GM19463 (cell line): Measurements from ENCODE around the gene PBX1.
"Not testable (repeated sequence)": the region's sequence is repeated elsewhere in the genome, so short reads cannot be mapped to it uniquely, and the experiment has no call there.

Source experiments
- ATAC-seq: cut with Tn5 transposase; IDR thresholded peaks from one replicate; pipeline ENCODE4 v1.9.1; 2021; ENCODE audit warnings: mild to moderate bottlenecking, moderate library complexity; ENCODE audit not compliant: unreplicated experiment

PBX1 gene

DNA sequence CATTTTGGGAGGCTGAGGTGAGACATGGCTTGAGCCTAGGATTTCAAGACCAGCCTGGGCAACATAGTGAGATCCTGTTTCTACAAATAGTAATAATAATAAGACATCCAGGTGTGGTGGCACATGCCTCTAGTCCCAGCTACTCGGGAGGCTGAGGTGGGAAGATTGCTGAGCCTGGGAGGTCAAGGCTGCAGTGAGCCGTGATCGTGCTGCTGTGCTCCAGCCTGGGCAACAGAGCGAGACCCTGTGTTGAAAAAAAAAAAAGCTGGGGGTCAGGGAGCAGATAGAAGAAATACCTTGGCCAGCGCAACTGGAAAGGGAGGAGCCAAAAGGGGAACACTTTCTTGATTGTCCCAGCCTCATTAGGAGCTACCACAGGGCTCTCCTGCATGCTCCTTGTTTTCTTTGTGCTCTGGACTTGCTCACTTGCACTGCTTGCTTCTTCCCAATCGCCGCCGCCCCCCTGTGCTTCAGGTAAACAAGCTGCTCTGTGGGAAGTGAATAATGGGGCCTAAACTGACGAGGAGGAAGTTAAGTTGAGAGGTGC, 31.1 kb downstream of the PBX1 start:
- no peak for ATAC-seq

DNA sequence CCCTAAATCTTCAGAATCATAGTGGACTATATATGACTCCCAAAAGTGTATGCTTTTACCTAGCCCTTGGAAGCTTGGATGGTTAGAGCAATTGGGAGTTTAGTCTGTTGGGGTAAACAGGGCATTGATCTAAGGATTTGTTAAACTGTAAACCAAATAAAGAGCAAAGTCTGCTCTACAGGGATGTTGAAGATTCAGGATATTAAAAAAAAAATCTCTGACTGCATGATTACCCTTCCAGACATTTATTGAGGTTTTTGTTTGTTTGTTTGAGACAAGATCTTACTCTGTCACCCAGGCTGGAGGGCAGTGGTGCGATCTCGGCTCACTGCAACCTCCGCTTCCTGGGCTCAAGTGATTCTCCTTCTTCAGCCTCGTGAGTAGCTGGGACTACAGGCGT, 31.6 kb downstream of the PBX1 start:
- ATAC-seq: no peak

DNA sequence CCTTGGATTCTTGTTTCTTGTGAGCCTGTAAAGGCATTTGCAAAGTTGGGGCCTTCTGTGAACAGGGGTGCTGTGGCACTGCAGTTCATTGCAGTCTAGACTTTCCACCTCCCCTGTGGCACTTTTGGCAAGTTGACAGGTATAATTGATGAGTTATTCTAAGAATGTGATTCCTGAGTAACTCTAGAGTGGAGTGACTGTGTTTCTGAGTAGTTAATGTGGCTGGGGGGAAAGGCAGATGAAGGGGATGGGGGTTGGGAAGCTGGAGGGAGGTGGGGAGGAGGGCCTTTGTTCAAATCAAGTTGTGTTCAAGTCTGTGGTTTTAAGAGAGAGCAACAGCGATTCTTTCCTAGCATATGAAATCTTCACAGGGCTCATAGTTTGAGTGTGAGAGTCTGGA, 32.9 kb downstream of the PBX1 start:
- ATAC-seq: no peak

DNA sequence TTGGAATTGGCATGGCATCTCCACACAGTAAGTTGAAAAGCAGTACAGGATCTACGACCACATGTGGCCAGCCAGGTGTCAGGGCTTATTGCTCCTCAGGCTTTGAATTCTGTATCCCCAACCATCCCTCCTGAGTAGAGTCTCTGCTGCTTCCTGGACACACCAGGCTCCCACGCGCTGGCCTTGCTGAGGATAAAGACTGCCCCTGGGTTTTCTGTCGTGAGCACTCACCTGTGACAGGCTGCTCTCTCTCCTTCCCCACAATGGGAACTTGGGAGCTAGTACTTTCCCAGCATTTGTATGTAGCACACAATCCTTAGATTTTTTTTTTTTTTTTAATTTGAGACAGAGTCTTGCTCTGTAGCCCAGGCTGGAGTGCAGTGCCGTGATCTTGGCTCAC, 33.6 kb downstream of the PBX1 start:
- no peak for ATAC-seq

DNA sequence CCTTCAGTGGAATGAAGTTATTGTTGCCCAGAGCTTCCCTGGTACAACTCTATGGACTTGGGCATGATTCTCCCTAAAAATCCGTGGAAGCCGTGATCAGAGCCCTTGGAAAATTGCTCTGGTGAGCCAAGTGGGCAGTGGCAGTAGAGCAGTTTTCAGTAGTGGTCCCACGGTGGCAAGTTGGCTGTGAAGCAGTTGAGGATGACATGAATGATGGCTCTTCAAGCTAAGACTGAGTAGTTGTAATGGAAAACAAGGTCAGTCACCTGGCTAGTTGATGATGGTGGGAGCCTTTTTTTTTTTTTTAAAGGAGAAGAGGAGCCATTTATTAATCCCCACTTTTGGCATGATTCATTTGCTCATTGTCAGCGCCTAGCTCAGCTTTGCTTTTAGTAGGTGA, 36.2 kb downstream of the PBX1 start:
- no peak for ATAC-seq

DNA sequence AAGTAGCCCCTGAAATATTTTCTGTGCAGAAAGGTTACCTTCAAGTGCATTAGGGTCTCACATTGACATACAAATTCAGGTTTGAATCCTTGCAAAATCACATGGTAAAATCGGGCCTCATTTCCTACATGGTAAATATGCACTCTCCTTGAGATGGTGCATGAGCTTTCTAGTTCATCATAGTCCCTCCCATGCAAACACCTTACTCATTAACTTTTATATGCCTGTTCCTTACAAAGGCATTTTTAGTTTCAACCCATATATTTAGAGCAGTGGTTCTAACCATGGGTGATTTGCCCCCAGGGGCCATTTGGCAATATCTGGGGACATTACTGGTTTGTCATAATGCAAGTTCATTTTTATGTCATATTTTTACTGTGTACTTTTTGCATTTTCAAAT, 37.2 kb downstream of the PBX1 start:
- ATAC-seq: no peak

DNA sequence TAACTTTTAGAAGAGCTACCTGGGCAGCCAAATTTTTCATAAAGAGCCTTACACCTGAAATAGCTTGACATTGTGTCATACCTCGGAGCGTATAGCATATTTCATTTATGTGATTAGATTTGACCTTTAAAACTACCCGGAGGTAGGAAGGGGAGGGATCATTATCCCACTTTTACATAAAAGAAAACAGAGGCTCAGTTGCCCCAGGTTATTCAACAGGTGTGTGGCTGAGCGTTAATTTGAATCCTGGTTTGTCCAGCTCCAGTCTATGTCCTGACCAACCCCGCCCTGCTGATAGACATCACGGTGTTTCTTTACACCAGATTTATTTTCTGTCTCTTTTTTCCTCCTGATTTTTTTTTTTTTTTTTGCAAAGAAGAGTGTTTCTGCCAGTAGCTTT, 39.7 kb downstream of the PBX1 start:
- ATAC-seq: no peak

DNA sequence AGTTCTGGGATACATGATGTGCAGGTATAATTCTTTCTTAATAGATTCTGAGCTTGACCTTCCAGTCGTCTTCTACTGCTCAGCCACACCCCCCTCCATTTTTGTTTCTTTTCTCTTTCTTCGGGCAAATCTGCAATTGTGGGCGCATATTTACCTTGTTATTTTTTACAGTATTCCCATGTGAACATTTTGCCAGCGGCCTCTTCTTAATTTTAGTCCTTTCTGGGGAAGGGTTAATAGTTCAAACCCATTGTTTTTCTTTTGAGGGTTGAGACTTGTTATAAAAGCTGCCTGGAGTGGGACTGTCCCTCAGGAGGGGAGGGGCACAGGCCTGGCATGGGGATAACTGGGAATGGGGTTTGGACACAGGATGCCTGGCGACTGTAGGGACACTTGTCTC, 40.3 kb downstream of the PBX1 start:
- ATAC-seq: no peak

DNA sequence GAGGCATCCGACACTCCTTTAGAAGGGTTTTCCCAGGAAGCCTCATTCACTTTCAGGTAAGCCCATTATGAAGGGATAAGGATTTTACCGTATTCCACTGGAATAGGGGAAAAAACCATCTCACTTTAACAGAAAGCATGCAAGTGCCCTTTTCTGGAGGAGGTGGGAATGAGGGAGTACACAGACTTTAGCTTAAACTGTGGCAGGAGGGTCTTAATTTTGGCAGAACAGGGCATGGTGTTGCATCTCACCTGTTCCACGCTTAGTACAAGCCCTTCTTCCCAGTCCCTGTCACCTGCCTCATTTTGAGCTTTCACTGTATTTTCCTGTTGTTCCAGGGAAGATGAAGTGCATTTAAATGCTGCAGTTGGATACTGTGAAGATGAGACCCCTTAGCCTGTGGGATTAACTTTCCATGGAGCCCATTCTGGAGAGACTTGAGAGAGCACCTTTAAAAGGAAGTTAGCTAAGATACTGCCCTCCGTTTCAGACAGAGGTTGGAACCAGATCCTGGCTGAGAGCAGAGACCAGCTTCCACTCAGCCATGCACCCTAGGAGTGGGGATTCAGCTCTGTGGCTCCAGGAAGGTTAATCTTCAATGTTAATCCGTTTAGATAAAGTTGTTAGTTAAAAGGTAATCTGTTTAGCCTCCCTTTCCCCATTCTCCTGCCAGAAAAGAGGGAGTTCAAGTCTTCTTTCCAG, 42.6 kb downstream of the PBX1 start:
- no peak for ATAC-seq

DNA sequence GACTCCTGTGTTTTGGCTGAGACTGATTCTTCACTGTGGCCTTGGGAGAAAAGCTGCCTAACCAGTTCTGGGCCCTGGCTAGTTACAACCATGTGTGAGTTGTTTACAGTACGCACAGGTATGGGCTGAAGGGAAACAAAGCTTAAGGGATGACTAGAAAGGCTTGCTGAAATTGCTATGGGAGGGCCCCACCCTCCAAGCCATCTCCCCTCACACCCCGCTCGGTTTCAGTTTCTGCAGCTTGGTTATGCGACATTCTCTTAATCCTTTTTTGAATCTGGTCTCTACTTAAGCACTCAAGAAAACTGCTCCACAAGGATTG, 43.1 kb downstream of the PBX1 start:
- ATAC-seq: no peak

DNA sequence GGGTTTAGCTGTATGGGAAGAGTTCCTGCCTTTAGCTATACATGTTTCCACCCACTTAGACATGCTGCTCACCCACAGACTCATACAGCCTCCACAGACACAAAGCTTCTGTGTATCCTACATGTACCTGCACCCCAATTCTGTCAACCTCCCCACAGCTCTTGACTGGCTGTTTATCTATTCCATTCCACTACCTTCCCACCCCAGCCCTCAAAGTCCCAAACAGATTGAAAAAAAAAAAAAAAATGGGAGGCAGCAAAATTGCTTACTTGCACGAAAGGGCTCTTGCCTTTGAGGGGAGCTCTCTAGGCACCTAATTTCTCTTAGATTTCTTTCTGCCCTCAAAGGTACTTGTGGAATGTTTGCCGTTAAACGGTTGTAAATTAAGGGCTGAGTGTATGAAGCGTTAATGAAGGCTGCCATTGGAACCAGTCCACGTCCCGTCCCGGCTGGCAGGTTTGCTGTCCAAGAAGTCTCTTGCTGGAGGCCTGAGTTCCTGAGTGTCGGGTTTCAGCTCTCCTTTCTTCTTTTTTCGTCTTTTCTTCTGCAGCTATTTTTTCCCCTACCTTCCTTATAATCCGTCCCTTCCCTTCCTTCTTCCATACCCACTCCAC, 43.6 kb downstream of the PBX1 start:
- no peak for ATAC-seq

DNA sequence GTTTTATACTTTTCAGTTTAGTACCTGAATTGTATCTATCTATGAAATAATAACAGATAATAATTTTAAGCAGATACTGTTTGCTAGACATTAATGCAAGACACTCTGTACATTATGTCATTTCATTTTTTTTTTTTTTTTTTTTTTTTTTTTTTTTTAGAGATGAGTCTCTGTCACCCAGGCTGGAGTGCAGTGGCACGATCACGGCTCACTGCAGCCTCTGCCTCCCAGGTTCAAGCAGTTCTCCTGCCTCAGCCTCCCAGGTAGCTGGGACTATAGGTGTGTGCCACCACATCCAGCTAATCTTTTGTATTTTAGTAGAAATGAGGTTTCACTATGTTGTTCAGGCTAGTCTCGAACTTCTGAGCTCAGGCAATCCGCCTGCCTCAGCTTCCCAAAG, 44.8 kb downstream of the PBX1 start:
- ATAC-seq: not testable (repeated sequence)

DNA sequence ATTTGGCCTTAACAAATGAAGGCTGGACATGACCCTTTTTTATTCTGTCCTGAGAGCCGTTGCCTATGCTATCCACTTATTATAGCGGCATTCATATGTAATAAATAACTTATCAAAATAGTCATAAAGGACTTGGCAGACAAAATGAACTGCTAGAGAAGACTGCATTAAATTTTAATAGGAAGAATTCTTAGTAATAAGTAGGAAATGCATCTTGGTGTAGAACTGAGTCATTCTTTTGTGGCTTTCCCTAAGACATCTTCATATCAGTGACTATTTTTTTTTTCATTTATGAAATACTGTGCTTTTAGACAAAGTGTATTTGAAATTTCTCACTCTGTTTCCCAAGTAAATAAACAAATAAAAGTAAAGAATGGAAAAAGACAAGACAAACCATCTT, 45.6 kb downstream of the PBX1 start:
- no peak for ATAC-seq

DNA sequence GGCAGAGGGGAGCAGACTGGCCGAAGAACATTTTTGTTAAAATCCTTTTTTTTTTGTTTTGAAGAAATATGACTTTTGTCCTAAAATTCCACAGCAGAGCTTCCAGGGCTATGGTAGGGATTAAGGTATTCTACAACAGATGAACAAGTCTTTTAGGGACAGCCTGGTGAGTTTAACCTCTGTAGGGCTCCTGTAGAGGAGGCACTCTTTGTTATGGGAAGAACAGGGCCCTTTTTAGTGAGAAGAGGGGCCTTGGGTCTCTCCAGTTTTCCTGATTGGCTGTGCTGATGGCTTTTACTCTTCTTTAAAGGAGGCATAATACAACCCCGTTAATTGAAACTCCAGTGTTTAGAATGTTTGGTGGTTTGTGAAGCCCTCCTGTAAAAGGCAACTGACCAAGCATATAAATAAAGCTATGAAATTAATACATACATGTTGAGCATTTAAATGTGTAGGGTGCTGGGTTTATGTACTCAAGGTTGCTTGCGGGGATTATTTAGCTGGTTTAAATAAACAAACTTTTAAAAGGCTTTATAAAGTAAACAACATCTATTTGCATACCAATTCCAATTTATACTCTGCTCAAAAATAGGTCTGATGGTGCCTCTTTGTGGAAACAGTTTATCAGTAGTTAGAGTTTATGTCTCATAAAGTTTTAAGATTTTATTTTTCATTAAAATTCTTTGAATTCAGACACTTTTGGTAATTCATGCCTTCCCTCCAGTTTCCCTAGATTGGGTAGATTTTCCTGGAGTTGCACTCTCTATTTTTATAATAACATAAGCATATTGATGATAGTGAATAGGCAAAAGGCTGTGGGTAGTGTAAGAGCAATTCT, 46.5 kb downstream of the PBX1 start:
- no peak for ATAC-seq

DNA sequence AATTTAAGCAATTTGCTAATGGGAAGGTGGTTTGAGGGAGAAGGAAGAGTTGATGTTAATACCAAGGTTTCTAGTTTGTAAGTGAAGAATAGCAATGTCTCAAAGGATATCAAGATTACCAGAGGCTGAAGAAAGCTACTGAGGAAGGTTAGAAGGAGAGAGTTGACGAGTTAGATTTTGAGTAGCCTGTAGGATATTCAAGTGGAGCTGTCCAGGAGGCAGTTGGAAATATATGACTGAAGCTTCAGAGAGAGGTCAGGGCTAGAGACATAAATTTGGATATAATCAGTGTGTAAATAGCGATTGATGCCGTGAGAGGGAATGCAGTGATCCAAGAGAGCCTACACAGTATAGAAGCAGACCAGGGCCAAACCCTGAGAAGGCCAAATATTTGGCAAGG, 48.4 kb downstream of the PBX1 start:
- no peak for ATAC-seq

DNA sequence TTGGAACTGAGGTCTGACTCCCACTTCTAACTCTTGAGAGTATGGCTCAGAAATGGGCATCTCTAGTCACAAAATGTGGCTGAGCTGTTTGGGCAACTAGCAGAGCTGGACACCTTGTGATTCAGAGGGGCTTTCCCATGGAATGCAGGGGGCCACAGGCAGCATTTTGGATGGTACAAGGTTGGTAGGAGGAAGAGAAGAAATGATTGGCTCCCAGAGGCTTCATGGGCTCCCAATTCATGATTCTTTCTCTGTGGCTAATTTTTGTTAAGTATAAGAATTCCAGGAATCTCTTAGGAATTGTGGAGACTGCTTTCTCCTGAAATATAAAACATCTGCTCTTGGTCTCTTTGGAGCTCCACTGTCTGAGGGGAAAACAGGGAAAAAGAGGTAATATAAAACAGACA, 49.7 kb downstream of the PBX1 start:
- ATAC-seq: no peak

DNA sequence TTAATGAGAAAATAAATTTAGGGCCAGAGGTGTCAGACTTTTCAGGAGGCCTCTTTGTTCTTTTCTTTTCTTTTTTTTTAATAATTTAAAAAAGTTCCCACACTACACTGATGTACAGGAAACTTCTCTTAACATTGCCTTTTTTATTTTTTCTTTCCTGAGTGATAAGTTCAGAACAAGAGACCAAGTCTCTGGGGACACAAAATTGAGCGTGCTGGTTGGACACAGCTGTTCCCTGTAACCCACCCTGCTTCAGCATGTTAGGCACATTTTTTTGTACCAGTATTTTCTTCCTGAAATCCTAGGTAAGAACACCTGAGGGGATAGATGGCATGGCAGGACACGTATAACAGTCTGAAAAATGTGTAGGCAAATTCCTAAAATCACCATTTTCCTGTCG, 50.1 kb downstream of the PBX1 start:
- ATAC-seq: no peak

DNA sequence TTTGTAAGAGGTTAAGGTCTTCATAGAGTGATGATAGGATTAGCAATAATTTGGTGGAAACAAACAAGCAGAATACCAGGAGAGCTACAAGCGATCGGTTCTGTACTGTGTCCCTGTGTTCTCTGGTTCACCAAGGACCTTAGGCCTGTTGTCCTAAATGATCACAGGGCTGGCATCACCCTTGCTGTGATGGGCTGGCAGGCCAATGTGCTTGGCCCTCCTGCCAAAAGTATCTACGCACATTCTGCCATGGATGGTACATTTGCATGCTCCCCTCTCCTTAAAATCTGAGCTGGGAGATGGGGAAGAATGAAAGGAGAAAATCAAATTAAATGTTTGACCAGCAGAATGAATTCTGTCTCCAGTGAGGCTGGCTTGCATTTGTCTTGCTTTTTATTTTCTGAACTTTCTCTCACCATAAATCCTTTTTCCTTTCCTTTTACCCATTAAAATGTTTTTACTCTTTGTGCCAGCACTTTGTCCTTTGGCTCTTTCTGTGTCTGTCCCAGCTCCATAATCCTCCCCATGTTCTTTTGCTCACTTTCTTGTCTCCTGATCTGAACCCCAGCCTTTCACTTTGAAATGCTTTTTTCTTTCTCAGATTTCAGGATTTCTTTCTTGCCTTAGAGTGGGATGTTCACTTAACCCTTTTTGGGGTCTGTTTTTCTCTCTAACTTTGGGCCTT, 51.7 kb downstream of the PBX1 start:
- ATAC-seq: no peak

DNA sequence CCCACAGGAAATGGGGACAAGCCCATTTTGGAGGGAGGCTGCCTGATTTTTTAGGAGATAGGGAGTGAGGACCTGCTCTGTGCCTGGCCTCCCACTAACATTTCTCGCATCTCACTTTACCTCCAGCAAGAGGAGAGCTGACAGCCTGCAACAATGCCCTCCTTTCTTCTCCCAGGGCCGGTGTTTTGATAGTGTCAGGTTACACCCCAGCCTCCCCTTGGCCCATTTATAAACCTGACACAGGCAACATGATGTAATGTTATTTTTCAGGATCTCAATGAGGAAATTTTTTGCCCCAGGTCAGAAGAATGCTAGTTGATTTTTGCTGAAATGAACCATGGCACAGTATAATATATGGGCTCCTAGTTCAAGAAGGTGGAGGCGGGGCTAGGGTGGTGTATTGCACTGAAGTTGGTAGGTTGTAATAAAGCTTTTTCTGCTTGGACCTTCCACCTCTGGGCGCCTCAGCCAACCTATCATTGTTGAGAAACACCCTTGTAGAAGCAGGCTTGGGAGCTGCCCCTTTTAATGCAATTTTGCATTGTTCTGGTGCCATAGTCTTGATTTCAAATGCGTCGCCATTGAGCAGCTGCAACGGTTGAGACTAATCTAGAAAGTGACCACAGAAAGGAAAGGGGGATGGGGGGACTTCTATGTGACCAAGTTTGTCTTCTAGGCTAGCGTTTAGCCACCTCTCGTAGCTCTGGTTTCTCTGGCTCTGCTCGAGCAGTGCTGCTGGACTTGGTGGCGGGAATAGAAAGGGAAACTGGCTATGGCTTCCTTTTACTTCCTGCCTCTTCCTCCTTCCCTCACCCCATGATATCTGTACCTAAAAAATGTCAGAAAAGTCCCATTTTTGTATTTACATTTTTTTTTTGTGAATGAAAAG, 53.0 kb downstream of the PBX1 start:
- no peak for ATAC-seq

DNA sequence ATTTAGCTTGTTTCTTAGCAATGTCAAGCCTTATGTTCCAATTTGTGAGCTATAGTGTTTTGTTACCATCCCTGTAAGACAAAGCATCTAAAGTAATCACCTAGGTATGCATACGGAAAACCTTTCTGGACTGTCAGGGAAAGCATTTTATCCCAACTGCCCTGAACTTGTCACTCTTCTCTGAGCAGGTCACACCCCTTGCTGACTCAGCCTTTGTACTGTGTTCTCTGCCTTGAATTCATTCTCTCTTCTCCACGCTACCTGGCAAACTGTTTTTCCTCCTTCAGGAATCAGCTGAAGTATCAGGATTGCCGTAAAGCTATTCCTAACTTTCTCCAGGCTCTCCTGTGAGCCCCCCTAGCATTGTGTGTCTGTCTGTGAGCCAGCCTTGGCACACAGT, 54.2 kb downstream of the PBX1 start:
- ATAC-seq: no peak
